HG02798 (cell line): ENCODE data around the gene ESRRA.
A peak's percentile ranks its signal among the peaks of the same experiment; 100 is the strongest.

ENCODE experiments used
- ATAC-seq: cut with Tn5 transposase; IDR thresholded peaks from one replicate; pipeline ENCODE4 v1.9.1; 2021; ENCODE audit warnings: mild to moderate bottlenecking; ENCODE audit not compliant: unreplicated experiment, poor library complexity

ESRRA gene

DNA sequence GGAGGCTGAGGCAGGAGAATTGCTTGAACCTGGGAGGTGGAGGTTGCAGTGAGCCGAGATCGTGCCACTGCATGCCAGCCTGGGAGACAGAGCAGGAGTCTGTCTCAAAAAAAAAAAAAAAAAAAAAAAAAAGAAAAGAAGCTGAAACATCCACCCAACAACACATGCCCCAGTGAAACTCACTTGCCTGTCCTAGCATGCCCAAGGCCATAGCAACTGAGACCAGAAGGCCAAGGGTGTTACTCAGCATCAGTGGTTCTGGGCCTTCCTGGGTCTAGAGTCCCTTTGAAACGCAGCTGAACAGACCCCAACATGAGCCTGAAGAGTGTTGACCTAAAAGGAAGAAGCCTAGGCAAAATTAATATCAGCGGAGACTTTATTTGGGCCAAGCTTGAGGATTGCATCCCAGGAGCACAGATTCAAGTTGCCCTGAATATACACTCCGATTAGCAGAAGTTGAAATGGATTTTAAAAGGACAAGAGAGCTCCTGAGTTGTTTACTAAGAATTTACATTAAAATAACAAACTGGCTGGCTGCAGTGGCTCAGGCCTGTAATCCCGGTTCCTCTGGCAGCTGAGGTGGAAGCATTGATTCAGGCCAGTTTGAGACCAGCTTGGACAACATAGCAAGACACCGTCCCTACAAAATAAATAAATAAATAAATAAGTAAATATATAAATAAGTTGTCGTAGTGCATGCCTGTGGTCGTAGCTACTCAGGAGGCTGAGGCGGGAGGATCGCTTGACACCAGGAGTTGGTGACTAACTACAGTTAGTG is 19.6 kb downstream of the ESRRA start:
- ATAC-seq, result no peak

DNA sequence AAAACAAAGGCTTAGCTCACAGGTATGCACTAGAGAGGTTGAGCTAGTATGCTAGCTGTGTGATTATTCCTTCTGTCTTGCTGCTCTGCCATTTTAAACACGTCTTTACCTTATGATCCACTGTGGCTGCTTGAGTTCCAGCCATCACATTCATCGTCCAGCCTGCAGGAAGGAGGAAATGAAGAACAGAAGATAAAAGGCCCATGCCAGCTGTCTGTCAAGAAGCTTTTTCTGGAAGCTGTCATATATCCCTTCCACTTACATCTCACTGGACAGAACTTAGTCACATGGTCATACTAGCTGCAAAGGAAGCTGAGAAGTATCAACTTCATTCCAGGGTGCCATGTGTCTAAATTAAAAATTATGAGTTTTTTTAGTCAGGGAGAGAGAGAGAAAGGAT is 22.1 kb downstream of the ESRRA start:
- ATAC-seq, result no peak

DNA sequence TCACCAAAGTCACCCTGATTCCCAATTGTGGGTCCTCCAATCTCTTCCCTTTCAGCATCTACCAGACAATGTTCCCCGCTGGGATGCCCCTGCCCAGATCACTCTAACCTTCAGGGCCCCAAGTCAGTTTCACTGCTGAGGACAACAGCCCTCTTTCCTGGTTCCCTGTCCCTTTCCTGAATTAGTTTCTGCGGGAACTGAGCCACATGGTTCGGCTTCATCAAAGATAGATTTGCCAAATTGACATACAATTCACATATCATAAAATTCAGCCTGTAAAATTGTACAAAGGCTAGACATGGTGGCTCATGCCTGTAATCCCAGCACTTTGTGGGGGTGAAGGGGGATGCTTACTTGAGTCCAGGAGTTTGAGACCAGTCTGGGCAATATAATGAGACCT is 22.7 kb downstream of the ESRRA start:
- no peak for ATAC-seq

DNA sequence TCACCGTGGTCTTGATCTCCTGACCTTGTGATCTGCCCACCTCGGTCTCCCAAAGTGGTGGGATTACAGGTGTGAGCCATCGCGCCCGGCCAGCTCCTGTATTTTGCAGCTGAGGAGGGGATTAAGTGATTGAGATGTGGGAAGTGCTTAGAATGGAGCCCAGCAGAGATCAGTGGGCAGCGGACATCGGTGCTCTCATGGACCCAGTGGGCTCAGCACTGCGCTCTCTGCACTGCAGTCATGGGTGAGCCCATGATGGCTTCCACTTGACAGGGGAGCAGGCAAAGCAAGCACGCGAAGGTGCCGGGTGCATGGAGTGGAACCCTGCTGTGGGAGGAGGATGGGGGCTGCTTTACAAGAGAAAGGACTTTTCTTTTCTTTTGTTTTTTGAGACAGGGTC is 25.6 kb downstream of the ESRRA start:
- no peak for ATAC-seq

DNA sequence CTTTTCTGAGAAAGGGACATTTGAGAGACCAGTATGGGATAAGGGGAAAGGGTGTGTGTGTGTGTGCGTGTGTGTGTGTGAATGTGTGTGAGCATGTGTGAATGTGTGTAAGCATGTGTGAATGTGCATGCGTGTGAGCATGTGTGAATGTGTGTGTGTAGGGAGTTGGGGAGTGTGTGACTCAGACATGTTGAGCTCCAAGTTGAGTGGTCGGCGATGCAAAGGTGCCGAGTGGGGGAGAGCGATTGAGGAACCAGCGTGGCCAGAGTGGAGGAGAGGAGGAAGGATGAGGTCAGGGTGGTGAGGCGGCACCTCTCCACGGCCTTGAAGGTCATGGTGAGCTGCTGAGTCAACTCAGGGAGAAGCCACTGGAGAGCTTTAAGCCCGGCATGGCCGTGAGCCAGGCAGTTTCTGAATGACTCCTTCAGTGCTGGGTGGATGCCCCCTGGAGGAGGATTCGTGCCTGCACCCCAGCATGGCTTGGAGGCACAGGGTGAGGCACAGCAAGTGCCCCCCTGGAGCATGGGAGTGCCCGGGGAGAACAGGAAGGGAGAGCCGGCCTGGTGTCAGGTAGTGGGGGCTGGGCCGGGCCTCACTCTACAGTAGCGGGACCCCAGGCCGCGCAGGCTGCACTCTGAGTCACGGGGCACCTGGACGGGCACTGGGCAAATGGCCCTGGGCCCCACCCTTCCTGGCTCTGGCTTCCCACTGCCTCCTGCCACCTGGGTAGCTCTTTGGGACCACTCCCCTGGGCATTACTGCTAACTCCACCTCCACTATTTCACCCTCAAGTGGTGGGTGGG is 26.4 kb downstream of the ESRRA start:
- ATAC-seq, result peak; percentile 62

DNA sequence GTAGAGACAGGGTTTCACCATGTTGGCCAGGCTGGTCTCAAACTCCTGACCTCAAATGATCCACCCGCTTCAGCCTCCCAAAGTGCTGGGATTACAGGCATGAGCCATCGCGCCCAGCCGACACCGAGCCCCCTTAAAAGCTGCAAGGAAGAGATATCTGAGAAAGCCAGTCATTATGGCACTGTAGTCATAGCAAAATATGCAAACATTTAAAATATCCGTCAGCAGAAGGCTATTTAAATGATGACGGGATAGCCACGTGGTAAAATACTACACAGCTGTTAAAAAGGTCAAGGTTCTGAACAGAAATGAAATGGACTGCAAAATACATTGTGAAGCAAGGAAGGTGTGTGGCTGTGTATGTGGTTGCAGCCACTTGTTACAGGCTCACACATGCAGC is 28.2 kb downstream of the ESRRA start:
- ATAC-seq, result no peak

DNA sequence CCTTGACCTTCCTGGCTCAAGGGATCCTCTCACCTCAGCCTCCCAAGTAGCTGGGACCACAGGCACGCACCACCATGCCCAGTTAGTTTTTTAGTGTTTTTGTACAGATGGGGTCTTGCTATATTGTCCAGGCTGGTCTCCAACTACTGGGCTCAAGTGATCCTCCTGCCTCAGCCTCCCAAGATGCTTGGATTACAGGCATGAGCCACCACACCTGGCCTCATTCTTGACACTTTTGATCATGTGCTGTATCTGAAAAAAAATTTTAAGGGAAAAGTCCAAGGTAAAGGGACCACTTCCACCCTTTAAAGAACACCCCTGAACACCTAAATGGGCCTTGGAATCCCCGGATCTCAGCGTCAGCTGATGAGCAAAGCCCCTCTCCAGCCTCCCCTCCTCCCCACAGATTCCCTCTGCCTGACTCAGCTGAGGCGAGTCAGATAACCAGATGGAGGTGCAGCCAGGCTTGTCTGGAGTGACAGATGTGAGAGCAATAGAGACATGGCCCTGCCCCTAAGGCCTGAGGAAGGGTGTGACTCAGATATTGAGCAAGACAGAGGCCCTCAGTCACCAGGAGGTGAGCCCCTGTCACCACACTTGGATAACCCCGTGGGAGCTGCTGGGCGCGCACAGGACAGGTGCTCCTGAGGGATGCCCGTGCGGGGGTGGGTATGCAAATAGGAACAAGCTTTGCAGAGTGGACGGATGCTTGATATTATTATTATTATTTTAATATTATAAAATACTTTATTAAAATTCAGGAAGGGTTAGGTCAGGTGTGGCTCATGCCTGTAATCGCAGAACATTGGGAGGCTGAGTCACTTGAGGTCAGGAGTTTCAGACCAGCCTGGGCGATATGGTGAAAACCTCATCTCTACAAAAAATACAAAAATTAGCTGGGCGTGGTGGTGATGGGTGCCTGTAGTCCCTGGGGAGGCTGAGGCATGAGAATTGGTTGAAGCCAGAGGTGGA is 29.7 kb downstream of the ESRRA start:
- peak; percentile 67 for ATAC-seq

DNA sequence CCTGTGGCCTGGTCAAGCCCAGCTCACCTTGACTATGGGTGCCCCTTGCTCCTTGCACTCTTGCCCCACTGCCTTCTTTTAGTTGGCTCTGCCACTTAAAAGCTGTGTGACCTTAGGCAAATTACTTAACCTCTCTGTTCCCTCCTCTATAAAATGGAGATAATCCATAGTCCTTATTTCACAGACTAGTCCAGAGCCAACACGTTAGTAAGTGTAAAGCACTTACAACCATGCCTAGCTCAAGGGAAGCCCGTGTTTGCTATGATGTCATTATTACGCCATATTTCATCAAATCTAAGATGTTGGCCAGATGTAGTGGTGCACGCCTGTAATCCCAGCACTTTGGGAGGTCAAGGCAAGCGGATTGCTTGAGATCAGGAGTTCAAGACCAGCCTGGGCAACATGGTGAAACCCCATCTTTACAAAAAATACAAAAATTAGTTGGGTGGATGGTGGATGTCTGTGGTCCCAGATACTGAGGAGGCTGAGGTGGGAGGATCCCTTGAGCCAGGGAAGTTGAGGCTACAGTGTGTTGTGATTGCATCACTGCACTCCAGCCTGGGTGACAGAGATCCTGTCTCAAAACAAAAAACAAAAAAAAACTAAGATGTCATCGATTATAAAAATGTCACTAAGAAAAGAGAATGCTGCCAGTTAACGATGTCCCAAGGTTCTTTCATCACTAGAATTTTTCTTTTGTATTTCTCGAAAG is 32.4 kb downstream of the ESRRA start:
- ATAC-seq, result no peak

DNA sequence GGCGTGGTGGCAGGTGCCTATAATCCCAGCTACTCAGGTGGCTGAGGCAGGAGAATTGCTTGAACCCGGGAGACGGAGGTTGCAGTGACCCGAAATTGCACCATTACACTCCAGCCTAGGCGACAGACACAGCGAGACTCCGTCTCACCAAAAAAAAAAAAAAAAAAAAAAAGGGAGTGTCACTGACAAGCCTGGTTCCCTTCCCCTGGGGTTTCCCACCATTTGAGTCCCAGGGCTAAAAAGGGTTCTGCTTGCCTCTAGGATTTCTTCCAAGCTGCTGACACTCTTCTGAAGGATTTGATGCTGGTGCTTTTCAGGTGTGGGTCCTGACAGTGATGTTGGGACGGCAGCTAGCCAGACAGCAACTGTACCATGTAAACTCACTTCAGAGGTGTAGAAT is 33.4 kb downstream of the ESRRA start:
- no peak for ATAC-seq

DNA sequence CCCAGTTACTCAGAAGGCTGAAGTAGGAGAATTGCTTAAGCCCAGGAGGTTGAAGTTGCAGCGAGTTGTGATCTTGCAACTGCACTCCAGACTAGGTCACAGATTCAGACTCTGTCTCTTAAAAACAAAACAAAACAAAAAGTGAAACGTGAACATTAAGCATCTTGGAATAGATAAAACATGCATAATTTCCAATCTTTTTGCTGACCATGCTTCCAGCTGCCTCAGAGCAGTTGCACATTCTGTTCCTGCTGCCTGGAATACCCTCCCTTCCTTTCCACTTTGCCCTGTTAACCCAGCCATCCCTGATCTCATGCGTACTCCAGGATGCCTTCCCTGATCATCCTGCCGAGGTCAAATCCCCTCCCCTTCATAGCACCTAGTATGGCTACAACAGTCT is 34.0 kb downstream of the ESRRA start:
- ATAC-seq, result no peak

DNA sequence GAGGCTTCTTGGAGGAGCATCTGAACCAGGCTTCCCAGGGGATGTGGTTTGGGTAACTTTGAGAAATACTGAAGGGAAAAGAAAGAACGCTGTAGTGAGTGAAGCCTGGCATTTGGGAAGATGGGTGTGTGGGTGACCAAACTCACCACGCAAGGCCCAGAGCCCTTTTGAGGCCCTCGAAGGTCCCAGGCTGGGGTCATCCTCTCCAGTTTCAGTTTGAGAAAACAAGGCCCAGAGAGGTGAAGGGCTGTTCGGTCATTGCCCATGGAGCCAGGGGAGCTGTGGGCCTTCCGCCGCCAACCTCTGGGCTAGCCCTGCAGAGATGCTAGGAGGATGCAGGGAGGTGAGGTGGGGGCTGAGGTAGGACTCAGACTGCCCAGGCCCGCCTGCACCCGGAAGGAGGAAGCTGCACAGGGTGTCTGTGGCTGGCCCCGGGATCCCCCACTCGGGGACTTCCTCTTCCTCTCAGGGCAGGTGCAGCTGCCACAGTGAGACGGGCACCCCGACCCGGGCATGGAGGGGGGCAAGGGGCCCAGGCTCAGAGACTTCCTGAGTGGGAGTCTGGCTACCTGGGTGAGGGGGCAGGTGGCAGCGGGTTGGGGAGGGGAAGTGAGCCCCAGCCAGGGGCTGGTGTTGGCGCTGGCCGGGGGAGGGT is 34.6 kb downstream of the ESRRA start, which contains the start of gene CCDC88B:
Gene CCDC88B, plus strand, starts transcription at position 451 of the 655 bp plus-strand sequence. Its CDS starts 63 bp downstream, at position 514.
- ATAC-seq, result peak; percentile 58

DNA sequence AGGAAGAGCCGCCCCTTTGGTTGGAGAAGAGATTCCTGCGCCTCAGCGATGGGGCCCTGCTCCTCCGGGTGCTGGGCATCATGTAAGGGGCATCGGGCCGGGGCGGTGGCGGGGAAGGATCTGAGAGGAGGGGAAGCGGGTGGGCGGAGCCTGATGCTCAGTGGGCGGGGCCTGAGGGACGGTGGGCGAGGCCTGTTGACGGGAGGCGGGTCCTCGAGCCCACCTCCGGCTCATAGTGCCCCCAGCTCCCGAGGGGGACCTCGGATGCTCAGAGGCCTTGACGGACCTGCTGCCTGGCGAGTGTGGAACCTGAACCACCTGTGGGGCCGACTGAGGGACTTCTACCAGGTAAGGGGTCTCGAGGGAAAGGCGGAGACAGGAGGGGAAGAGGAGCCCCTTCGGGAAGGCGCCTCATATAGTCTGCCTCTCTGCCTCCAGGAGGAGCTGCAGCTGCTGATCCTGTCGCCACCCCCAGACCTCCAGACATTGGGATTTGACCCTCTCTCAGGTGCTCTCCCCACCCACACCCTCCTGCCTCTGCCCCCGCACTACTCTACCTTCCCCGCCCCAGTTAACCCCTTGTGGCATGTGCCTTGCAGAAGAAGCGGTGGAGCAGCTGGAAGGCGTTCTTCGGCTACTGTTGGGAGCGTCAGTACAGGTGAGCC is 35.5 kb downstream of the ESRRA start:
- ATAC-seq, result peak; percentile 34

DNA sequence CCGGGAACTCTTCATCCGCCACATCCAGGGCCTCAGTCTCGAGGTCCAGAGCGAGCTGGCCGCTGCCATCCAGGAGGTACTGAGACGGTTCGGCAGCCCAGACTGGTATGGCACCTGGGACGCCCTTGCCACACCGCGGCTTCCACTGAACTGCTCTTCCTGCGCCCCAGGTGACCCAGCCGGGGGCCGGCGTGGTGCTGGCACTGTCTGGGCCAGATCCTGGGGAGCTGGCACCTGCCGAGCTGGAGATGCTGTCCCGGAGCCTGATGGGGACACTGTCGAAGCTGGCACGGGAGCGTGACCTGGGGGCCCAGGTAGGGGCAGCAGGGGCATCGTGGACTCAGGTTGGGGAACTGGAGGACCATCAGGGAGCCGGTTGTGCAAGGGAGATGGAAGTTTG is 36.1 kb downstream of the ESRRA start:
- no peak for ATAC-seq

DNA sequence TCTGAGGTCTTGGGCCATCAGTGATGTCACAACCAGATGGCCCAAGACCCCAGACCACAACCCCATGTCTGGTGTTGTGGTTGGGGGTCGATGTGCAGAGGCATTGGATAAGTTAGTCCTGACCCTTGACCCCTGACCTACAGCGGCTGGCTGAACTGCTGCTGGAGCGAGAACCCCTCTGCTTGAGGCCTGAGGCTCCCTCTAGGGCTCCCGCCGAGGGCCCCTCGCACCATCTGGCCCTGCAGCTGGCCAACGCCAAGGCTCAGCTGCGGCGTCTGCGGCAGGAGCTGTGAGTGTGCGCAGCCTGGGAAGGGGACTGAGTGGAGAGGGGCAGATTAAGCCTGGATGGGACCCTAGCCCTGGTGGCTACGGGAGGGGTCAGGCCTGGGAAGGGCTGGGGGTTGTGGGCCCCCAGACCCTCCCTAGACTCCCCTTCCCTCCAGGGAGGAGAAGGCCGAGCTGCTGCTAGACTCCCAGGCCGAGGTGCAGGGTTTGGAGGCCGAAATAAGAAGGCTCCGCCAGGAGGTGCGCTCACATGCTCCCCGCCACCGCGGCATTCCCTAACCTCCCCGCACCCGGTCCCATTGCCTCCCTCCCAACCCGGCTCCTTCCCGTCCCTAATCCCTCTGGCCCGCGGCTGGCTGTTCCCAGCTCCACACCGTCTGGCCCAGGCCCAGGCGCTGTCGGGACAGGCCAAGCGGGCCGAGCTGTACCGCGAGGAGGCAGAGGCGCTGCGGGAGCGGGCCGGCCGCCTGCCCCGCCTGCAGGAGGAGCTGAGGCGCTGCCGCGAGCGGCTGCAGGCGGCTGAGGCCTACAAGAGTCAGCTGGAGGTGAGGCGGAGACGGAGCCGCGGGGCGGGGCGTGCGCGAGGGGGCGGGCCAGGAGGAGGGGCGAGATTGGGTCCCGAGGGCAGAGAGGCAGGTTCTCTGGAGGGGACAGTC is 36.8 kb downstream of the ESRRA start:
- peak; percentile 52 for ATAC-seq

DNA sequence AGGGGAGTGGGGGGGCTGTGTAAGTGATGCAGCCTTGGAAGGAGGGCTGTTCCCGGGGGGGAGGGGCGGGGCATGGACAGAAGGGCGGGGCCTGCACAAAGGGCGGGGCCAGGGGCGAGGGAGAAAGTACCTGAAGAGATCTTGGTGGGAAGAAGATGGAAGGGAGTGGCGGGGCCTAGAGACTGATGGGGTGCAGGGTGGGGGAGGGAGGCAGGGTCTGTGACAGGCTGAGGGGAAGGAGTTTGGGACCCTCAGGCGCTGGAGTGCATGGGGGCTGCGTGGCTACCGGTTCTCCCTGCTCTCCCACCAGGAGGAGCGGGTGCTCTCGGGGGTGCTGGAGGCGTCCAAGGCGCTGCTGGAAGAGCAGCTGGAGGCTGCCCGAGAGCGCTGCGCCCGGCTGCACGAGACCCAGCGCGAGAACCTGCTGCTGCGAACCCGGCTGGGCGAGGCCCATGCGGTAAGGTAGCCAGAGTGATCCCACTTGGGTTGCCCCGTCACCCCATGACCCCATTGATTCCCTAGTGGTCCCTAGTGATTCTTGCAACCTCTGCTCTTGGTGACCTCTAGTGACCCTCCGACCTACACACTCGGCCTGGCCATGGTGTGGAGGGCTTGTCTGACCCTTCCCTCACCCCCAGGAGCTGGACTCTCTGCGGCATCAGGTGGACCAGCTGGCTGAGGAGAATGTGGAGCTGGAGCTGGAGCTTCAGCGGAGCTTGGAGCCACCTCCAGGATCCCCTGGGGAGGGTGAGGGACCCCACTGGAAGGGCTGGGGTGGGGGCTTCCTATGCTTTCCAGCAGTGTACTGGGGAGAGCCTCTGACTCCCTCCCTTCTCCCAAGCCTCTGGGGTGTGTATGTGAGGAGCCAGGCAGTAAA is 37.8 kb downstream of the ESRRA start:
- ATAC-seq, result no peak

DNA sequence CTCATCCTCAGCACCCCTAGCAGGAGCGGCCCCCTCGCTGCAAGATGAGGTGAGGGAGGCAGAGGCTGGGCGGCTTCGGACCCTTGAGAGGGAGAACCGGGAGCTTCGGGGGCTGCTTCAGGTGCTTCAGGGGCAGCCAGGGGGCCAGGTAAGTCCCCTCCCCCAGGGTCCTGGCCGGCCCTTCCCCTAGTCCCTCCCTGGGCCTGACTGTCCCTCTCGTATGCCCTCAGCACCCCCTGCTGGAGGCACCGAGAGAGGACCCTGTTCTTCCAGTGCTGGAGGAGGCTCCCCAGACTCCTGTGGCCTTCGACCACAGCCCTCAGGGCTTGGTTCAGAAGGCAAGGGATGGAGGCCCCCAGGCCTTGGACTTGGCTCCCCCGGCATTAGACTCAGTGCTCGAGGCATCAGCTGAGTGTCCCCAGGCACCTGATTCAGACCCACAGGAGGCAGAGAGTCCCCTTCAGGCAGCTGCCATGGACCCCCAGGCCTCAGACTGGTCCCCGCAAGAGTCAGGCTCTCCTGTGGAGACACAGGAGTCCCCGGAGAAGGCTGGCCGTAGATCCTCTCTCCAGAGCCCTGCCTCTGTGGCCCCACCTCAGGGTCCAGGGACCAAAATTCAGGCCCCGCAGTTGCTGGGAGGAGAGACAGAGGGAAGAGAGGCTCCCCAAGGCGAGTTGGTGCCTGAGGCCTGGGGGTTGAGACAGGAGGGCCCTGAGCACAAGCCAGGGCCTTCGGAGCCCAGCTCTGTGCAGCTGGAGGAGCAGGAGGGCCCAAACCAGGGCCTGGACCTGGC is 38.6 kb downstream of the ESRRA start:
- ATAC-seq, result no peak
